HEK293T (cell line): Measurements from ENCODE around the gene MAP4K4.

ENCODE experiments used
- CTCF ChIA-PET: fragments of 350-600 bp; formaldehyde crosslinking; extraction: SDS; loops from one replicate; lab custom pipeline; 2021; ENCODE audit warnings: antibody characterized with exemption, inconsistent platforms; lab: Yijun Ruan, JAX
- POLR2A ChIA-PET: fragments of 350-600 bp; formaldehyde crosslinking; extraction: SDS; loops from one replicate; lab custom pipeline; 2020; ENCODE audit warnings: antibody characterized with exemption, inconsistent platforms; lab: Yijun Ruan, JAX
- DNase-seq: peaks from one replicate; pipeline ENCODE4 v3.0.0; 2012; ENCODE audit warnings: mixed read lengths; ENCODE audit errors: extremely low spot score
- ARNT ChIP-seq: fragments of 450-650 bp; IDR thresholded peaks from 2 replicates; pipeline ENCODE4 v1.6.1; 2017; ENCODE audit warnings: mild to moderate bottlenecking
- BHLHE40 ChIP-seq: fragments of 450-650 bp; IDR thresholded peaks from 2 replicates; pipeline ENCODE4 v1.6.1; 2016; ENCODE audit warnings: mild to moderate bottlenecking, moderate library complexity, borderline replicate concordance
- CTBP1 ChIP-seq: fragments of 450-650 bp; IDR thresholded peaks from 2 replicates; pipeline ENCODE4 v1.6.1; 2016; ENCODE audit warnings: borderline replicate concordance
- ELF4 ChIP-seq: fragments of 450-650 bp; IDR thresholded peaks from 2 replicates; pipeline ENCODE4 v1.6.1; 2017; ENCODE audit warnings: antibody characterized with exemption
- FOXA1 ChIP-seq: fragments of 450-650 bp; IDR thresholded peaks from 2 replicates; pipeline ENCODE4 v1.6.1; 2016; ENCODE audit warnings: mild to moderate bottlenecking
- FOXK2 ChIP-seq: fragments of 450-650 bp; IDR thresholded peaks from 2 replicates; pipeline ENCODE4 v1.6.1; 2016; ENCODE audit warnings: mild to moderate bottlenecking
- FOXM1 ChIP-seq: fragments of 450-650 bp; IDR thresholded peaks from 2 replicates; pipeline ENCODE4 v1.6.1; 2017; ENCODE audit warnings: mild to moderate bottlenecking, borderline replicate concordance
- HDGF ChIP-seq: fragments of 450-650 bp; IDR thresholded peaks from 2 replicates; pipeline ENCODE4 v1.6.1; 2017; ENCODE audit warnings: antibody characterized with exemption, borderline replicate concordance
- L3MBTL2 ChIP-seq: fragments of 450-650 bp; conservative IDR thresholded peaks from 2 replicates; pipeline ENCODE4 v1.6.1; 2016; ENCODE audit warnings: mild to moderate bottlenecking
- LEF1 ChIP-seq: fragments of 450-650 bp; IDR thresholded peaks from 2 replicates; pipeline ENCODE4 v1.6.1; 2017; ENCODE audit warnings: mild to moderate bottlenecking, borderline replicate concordance
- NFRKB ChIP-seq: fragments of 450-650 bp; IDR thresholded peaks from 2 replicates; pipeline ENCODE4 v1.6.1; 2016; ENCODE audit warnings: mild to moderate bottlenecking, moderate library complexity
- PKNOX1 ChIP-seq: fragments of 450-650 bp; IDR thresholded peaks from 2 replicates; pipeline ENCODE4 v1.6.1; 2016
- SP1 ChIP-seq: fragments of 450-650 bp; IDR thresholded peaks from 2 replicates; pipeline ENCODE4 v1.6.1; 2017
- SUZ12 ChIP-seq: fragments of 450-650 bp; IDR thresholded peaks from 2 replicates; pipeline ENCODE4 v1.6.1; 2016; ENCODE audit warnings: mild to moderate bottlenecking
- TARDBP ChIP-seq: fragments of 450-650 bp; IDR thresholded peaks from 2 replicates; pipeline ENCODE4 v1.6.1; 2016
- ZNF384 ChIP-seq: fragments of 450-650 bp; IDR thresholded peaks from 2 replicates; pipeline ENCODE4 v1.6.1; 2016

The MAP4K4 gene

GRCh38 chr2:101750688-101751087, 53.2 kb downstream of the MAP4K4 start:
- TF ChIP-seq ZNF384: no peak
- no peak for TF ChIP-seq TARDBP
- no peak for TF ChIP-seq ARNT
- no peak for TF ChIP-seq L3MBTL2
- TF ChIP-seq SUZ12: no peak
- no peak for TF ChIP-seq SP1
- TF ChIP-seq CTBP1: no peak
- TF ChIP-seq NFRKB: no peak
- TF ChIP-seq LEF1: no peak
- no peak for DNase-seq
- CTCF ChIA-PET: no interaction called here
- POLR2A ChIA-PET: no interaction called here

GRCh38 chr2:101751276-101751815, 53.8 kb downstream of the MAP4K4 start:
- POLR2A ChIA-PET: no interaction called here
- TF ChIP-seq FOXM1 (no peak), PKNOX1 (no peak), HDGF (no peak), NFRKB (no peak), ZNF384 (no peak), LEF1 (no peak), ARNT (no peak), SP1 (no peak), TARDBP (no peak), L3MBTL2 (no peak), CTBP1 (no peak), BHLHE40 (no peak), SUZ12 (no peak), FOXA1 (no peak), FOXK2 (no peak), ELF4 (no peak)
- CTCF ChIA-PET: no interaction called here
- no peak for DNase-seq

GRCh38 chr2:101751875-101752619, 54.5 kb downstream of the MAP4K4 start:
- CTCF ChIA-PET: interaction anchor here (1.4 kb wide), 1 partner anchor 52 kb away, joined by 4 read pairs; no protein-coding TSS in a partner anchor

GRCh38 chr2:101752716-101753616, 55.5 kb downstream of the MAP4K4 start:
- ChIA-PET CTCF (interaction anchor here (1.4 kb wide), 1 partner anchor 53 kb away, joined by 4 read pairs; no protein-coding TSS in a partner anchor), POLR2A (no interaction called here)
- DNase-seq: no peak
- no peak for TF ChIP-seq L3MBTL2
- TF ChIP-seq NFRKB: no peak
- TF ChIP-seq FOXA1: no peak
- TF ChIP-seq BHLHE40: no peak
- TF ChIP-seq ARNT: no peak
- no peak for TF ChIP-seq ELF4
- no peak for TF ChIP-seq TARDBP
- TF ChIP-seq SUZ12: no peak
- no peak for TF ChIP-seq CTBP1
- TF ChIP-seq PKNOX1: no peak
- no peak for TF ChIP-seq ZNF384
- TF ChIP-seq FOXK2: no peak

More at GRCh38 chr2:101751875-101752619, 54.5 kb downstream of the MAP4K4 start:
- no peak for DNase-seq
- POLR2A ChIA-PET: no interaction called here
- TF ChIP-seq BHLHE40 (no peak), SP1 (no peak), HDGF (no peak), PKNOX1 (no peak), L3MBTL2 (no peak)

- DNase-seq: no peak
- ChIA-PET POLR2A (interaction anchor here (0.5 kb wide), 1 partner anchor 12 kb away, joined by 3 read pairs; no protein-coding TSS in a partner anchor), CTCF (interaction anchor here (1.1 kb wide), 1 partner anchor 78 kb away, joined by 4 read pairs; no protein-coding TSS in a partner anchor)
- TF ChIP-seq PKNOX1 (peak; percentile 21; the same call in 1 of the 2 replicates), SUZ12 (no peak)
These were observed 56.4 kb downstream of the MAP4K4 start for GRCh38 chr2:101753720-101754490.
